GM19455 (cell line): Measurements from ENCODE around the gene BRAT1.

Experiments used
- ATAC-seq: cut with Tn5 transposase; IDR thresholded peaks from one replicate; pipeline ENCODE4 v1.9.1; 2021; ENCODE audit not compliant: unreplicated experiment

The BRAT1 gene

GRCh38 chr7:2500701-2501100 lies 54.6 kb downstream of the BRAT1 start:
- no peak for ATAC-seq

- ATAC-seq, result no peak
Measured at GRCh38 chr7:2499719-2500430, 55.4 kb downstream of the BRAT1 start.

- no peak for ATAC-seq
Measured at GRCh38 chr7:2499181-2499580, 56.1 kb downstream of the BRAT1 start.

GRCh38 chr7:2498708-2499107 lies 56.6 kb downstream of the BRAT1 start:
- no peak for ATAC-seq

GRCh38 chr7:2497500-2498336 lies 57.6 kb downstream of the BRAT1 start:
- no peak for ATAC-seq

GRCh38 chr7:2497065-2497464 lies 58.3 kb downstream of the BRAT1 start:
- ATAC-seq, result no peak

- no peak for ATAC-seq
Measured at GRCh38 chr7:2496375-2496774, 58.9 kb downstream of the BRAT1 start.

GRCh38 chr7:2495418-2496299 lies 59.7 kb downstream of the BRAT1 start:
- no peak for ATAC-seq

- ATAC-seq, result no peak
Measured at GRCh38 chr7:2494191-2495130, 60.9 kb downstream of the BRAT1 start.

GRCh38 chr7:2493205-2494164 lies 61.8 kb downstream of the BRAT1 start:
- ATAC-seq, result no peak

- ATAC-seq, result no peak
Measured at GRCh38 chr7:2492038-2492437, 63.3 kb downstream of the BRAT1 start.

GRCh38 chr7:2490181-2490651 lies 65.1 kb downstream of the BRAT1 start:
- no peak for ATAC-seq

GRCh38 chr7:2488681-2489080 lies 66.6 kb downstream of the BRAT1 start:
- no peak for ATAC-seq

GRCh38 chr7:2488272-2488645 lies 67.1 kb downstream of the BRAT1 start:
- ATAC-seq, result no peak
